Tibial artery (tissue), 4 donors: ENCODE data around the gene SLC39A11.

Experiments
- DNase-seq, 2 donors: peaks; one replicate each; pipeline ENCODE4 v3.0.0-alpha.2; 2019
- H3K27ac ChIP-seq, 2 donors: fragments of 200-600 bp; sonication (generic) in 1 of 2; 1 replicate in 1 of 2; 2 replicates in 1 of 2; pipeline ENCODE4 v1.5.1; 2018 to 2019; ENCODE audit warnings: mild to moderate bottlenecking in 1 of 2
- H3K27me3 ChIP-seq, 2 donors: fragments of 200-600 bp; sonication (generic) in 1 of 2; one replicate each; pipeline versions ENCODE4 v1.5.1 to v1.6.0; 2016 to 2019
- H3K36me3 ChIP-seq, 3 donors: fragments of 200-600 bp; sonication (generic) in 2 of 3; one replicate each; pipeline ENCODE4 v1.5.1; 2016 to 2019; ENCODE audit warnings: mild to moderate bottlenecking in 2 of 3
- H3K4me1 ChIP-seq, 4 donors: fragments of 200-600 bp; sonication (generic) in 2 of 4; 1 replicate in 3 of 4; 2 replicates in 1 of 4; pipeline ENCODE4 v1.5.1; 2016 to 2019
- H3K4me3 ChIP-seq, 2 donors: fragments of 200-600 bp; sonication (generic) in 1 of 2; 1 replicate in 1 of 2; 2 replicates in 1 of 2; pipeline ENCODE4 v1.5.1; 2018 to 2019; ENCODE audit warnings: mild to moderate bottlenecking in 2 of 2
- H3K9me3 ChIP-seq, 3 donors: fragments of 200-600 bp; sonication (generic) in 1 of 3; one replicate each; pipeline ENCODE4 v1.5.1; 2016 to 2019
- intact Hi-C: fragments of 100-400 bp; cut with DNase I; formaldehyde crosslinking; loops from one replicate; pipeline ENCODE4 v1.15.0; 2023; ENCODE audit warnings: low total_unique reads
- TF ChIP-seq, protein P1 (sequence below), 2 experiments: fragments of 200-600 bp in 1 of 2; fragments of 450-650 bp in 1 of 2; IDR thresholded peaks; one replicate each; pipeline ENCODE4 v1.5.1; 2017 to 2019; ENCODE audit warnings: antibody characterized with exemption in 2 of 2, mild to moderate bottlenecking in 1 of 2, moderate library complexity in 1 of 2

SLC39A11 gene

DNA sequence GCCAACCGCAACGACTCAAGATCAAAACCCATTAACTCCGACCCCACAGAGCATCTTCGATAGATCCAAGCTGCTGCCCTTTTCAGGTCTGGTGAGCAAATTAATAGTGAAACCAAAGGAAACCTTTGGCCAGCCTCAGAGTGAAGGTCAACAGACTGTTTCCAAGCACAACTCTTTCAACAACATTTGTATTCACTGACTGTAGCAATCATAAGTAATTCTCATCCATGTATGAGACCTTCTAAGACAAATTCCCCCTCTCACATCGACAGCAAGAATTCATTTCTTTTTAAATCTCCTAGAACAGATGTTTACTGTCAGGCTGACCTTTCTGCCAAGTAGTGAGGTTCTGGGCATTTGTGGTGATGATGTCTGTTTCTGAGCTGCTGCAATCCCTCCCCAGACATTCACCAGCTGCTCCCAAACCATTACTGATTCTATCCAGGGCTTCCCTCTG, 64.2 kb downstream of the SLC39A11 start:
- H3K36me3 ChIP-seq: peaks cover 5 to 24% (median 18%) of the 10 kb centered on the region in 3 donors
- DNase-seq: no peak
- no peaks in the 10 kb centered on the region for H3K4me1 ChIP-seq
- peaks cover 0 to 5% (median 0%) of the 10 kb centered on the region in 3 donors for H3K9me3 ChIP-seq
- TF ChIP-seq, protein P1, sequence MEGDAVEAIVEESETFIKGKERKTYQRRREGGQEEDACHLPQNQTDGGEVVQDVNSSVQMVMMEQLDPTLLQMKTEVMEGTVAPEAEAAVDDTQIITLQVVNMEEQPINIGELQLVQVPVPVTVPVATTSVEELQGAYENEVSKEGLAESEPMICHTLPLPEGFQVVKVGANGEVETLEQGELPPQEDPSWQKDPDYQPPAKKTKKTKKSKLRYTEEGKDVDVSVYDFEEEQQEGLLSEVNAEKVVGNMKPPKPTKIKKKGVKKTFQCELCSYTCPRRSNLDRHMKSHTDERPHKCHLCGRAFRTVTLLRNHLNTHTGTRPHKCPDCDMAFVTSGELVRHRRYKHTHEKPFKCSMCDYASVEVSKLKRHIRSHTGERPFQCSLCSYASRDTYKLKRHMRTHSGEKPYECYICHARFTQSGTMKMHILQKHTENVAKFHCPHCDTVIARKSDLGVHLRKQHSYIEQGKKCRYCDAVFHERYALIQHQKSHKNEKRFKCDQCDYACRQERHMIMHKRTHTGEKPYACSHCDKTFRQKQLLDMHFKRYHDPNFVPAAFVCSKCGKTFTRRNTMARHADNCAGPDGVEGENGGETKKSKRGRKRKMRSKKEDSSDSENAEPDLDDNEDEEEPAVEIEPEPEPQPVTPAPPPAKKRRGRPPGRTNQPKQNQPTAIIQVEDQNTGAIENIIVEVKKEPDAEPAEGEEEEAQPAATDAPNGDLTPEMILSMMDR (IDR thresholded peaks at IDR 0.05): no peak
- intact Hi-C loops: no loop called here
- no peak overlapping the region for H3K27ac ChIP-seq
- no peak overlapping the region for H3K4me3 ChIP-seq
- no peaks in the 10 kb centered on the region for H3K27me3 ChIP-seq

DNA sequence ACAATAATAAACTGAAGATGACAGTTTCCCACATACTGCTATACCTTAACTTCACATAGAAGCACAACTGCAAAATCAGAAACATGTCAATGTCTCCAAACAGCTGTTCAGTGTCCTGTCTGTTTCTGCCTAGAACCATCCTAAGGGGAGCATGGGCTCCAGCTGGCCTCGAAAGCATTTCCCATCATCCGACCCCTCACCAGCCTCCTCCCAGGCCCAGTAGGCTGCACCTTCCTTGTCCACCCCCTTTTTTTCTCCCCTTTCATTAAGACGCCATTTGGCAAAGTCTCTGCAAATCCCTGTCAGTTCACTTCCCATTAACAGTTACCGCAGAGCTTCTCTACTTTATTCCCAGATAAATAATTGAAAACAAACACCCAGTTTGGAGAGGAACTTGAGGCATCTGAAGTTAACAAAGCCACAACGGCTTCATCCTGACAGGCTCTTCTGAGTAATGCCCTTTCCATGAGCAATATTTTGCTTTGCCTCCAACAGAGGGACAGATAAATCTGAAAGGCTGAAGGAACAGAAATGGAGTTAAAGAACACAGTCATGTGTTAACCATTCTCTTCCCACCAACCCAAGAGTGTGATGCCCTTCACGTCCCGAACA, 65.3 kb downstream of the SLC39A11 start:
- peaks cover 0 to 5% (median 0%) of the 10 kb centered on the region in 3 donors for H3K9me3 ChIP-seq
- H3K36me3 ChIP-seq: peaks cover 5 to 24% (median 18%) of the 10 kb centered on the region in 3 donors
- H3K4me1 ChIP-seq: no peaks in the 10 kb centered on the region
- H3K27me3 ChIP-seq: no peaks in the 10 kb centered on the region
- H3K27ac ChIP-seq: no peak overlapping the region
- no peak overlapping the region for H3K4me3 ChIP-seq
- TF ChIP-seq, protein P1 (IDR thresholded peaks at IDR 0.05): no peak
- intact Hi-C loops: no loop called here
- no peak for DNase-seq

DNA sequence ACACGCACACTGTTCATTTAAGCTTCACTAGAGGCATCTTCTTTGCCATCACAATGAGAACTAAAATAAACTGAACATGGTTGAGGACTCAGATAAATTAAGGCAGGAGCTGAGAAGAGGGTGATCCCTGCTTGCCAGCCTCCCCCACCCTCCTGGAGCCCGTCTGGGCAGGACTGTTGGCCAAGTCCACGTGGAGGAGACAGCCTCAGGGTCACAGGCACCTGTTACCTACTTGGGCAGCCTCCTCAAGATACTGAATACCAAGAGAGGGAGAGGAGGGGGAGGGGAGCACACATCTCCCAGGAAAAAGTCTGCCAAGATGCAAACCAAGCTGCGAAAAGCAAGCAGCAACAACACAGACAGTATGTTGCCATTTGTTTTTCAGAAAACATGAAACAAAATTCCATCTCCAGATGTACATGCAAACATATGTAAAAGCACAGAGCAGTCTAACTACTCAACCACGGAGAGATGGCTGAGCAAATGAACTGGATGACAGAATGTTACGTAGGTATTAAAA, 67.4 kb downstream of the SLC39A11 start:
- TF ChIP-seq, protein P1 (IDR thresholded peaks at IDR 0.05): no peak
- DNase-seq: no peak
- intact Hi-C loops: no loop called here

DNA sequence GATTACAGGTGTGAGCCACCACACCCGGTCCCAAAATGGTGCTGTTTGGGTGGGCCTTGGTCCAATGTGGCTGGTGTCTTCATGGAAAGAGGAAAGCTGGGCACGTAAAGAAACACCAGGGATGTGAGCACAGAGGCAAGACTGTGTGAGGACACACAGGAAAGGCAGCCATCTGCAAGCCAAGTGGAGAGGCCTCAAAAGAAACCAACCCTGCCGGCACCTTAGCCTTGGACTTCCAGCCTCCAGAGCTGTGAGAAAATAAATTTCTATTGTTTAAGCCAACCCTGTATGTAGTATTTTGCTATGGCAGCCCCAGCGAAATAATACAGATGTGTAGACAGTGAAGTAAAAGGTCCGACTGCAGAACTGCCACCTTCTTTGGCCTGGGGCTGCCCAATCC, 68.7 kb downstream of the SLC39A11 start:
- Histone ChIP-seq H3K4me1 (no peaks in the 10 kb centered on the region), H3K9me3 (peaks cover 0 to 9% (median 3%) of the 10 kb centered on the region in 3 donors), H3K27ac (no peak overlapping the region), H3K36me3 (peaks cover 0 to under 1% (median 0%) of the 10 kb centered on the region in 3 donors), H3K27me3 (no peaks in the 10 kb centered on the region), H3K4me3 (no peak overlapping the region)
- TF ChIP-seq, protein P1 (IDR thresholded peaks at IDR 0.05): no peak
- DNase-seq: no peak
- intact Hi-C loops: no loop called here

More for the DNA sequence above, 67.4 kb downstream of the SLC39A11 start:
- H3K4me1 ChIP-seq: no peaks in the 10 kb centered on the region
- no peak overlapping the region for H3K27ac ChIP-seq
- H3K36me3 ChIP-seq: peaks cover 0 to 10% (median 8%) of the 10 kb centered on the region in 3 donors
- no peaks in the 10 kb centered on the region for H3K27me3 ChIP-seq
- H3K4me3 ChIP-seq: no peak overlapping the region
- H3K9me3 ChIP-seq: peaks cover 0 to 5% (median 0%) of the 10 kb centered on the region in 3 donors

DNA sequence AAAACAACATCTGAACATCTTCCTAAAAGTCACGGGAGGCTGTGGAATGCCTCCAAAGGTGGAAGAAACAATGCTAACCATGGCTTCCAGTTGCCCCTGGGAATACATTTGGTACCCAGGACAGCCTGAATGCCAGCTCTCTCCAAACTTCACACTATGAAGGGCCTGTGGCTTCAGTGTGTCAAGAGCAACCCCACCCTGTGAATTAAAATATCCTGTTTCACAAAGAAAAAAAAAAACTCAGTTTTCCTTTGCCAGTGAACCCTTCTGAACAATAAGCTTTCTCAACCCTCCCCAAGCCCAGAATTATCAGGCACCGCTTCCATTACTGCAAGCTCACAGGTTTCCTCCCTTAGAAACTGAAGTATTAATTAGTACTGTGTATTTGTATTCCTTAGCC, 69.8 kb downstream of the SLC39A11 start:
- Histone ChIP-seq H3K36me3 (no peaks in the 10 kb centered on the region), H3K9me3 (peaks cover 0 to 18% (median 3%) of the 10 kb centered on the region in 3 donors), H3K4me3 (no peak overlapping the region), H3K27me3 (no peaks in the 10 kb centered on the region), H3K4me1 (no peaks in the 10 kb centered on the region), H3K27ac (no peak overlapping the region)
- TF ChIP-seq, protein P1 (IDR thresholded peaks at IDR 0.05): no peak
- intact Hi-C loops: no loop called here
- no peak for DNase-seq
